Panc1 (cell line): ENCODE results near the gene AUNIP. TPM values are rescaled to one million over a fixed set of nuclear protein-coding genes. Genes with fewer than 3 reads are reported as not detected.

Experiments used
- ATAC-seq: fragments of 200-7000 bp; cut with Tn5 transposase; 2 replicates; pipeline ENCODE4 v1.9.1; 2020; ENCODE audit warnings: mild to moderate bottlenecking, moderate library complexity
- BruUV-seq: library from RNA; stranded (reverse); fragments of 400-500 nt; replicated peaks from 2 replicates; lab custom pipeline; 2021; lab: Mats Ljungman, UMichigan
- CTCF ChIA-PET: fragments of 300-600 bp; sonication (Branson Sonifier 250); formaldehyde crosslinking; loops from one replicate; lab custom pipeline; 2022; ENCODE audit warnings: antibody characterized with exemption; lab: Charles Lee
- POLR2A ChIA-PET: fragments of 300-600 bp; sonication (Branson Sonifier 250); formaldehyde crosslinking; loops from one replicate; lab custom pipeline; 2022; ENCODE audit warnings: antibody characterized with exemption; lab: Charles Lee
- DNase-seq: peaks from one replicate; pipeline ENCODE4 v3.0.0-alpha.2; 2010; ENCODE audit warnings: low read depth, low spot score
- H3K27ac ChIP-seq: 2 replicates; pipeline ENCODE4 v1.5.1; 2011; ENCODE audit warnings: mild to moderate bottlenecking, low read length, inconsistent platforms
- H3K27me3 ChIP-seq: fragments of 200-500 bp; sonication (Bioruptor generic); 2 replicates; pipeline ENCODE4 v1.6.0; 2014; ENCODE audit warnings: low read length, inconsistent platforms; ENCODE audit not compliant: control insufficient read depth, insufficient read depth
- H3K36me3 ChIP-seq: fragments of 200-500 bp; sonication (Bioruptor generic); 2 replicates; pipeline ENCODE4 v1.5.1; 2014; ENCODE audit warnings: inconsistent platforms, mild to moderate bottlenecking, low read length, moderate library complexity; ENCODE audit not compliant: control insufficient read depth, insufficient read depth
- H3K4me1 ChIP-seq: 2 replicates; pipeline ENCODE4 v1.5.1; 2011; ENCODE audit warnings: inconsistent platforms, mild to moderate bottlenecking, low read length, moderate library complexity; ENCODE audit not compliant: control insufficient read depth, insufficient read depth
- H3K4me3 ChIP-seq, 2 experiments: 2 replicates each; pipeline ENCODE4 v1.5.1; 2011 to 2012; ENCODE audit warnings: low read depth in 2 of 2, low read length in 2 of 2, mild to moderate bottlenecking in 2 of 2, inconsistent platforms in 1 of 2, moderate library complexity in 1 of 2
- H3K9me3 ChIP-seq: fragments of 200-500 bp; sonication (Bioruptor generic); 2 replicates; pipeline ENCODE4 v1.5.1; 2014; ENCODE audit warnings: low read depth, mild to moderate bottlenecking, inconsistent platforms, low read length, moderate library complexity; ENCODE audit not compliant: control insufficient read depth, insufficient read depth
- POLR2AphosphoS5 ChIP-seq: IDR thresholded peaks from 2 replicates; pipeline ENCODE4 v1.6.1; 2012; ENCODE audit warnings: mild to moderate bottlenecking, low read depth, low read length, moderate library complexity
- REST ChIP-seq, 2 experiments: IDR thresholded peaks; 2 replicates each; pipeline ENCODE4 v1.6.1; 2011 to 2012; ENCODE audit warnings: low read depth in 2 of 2, control low read depth in 1 of 2, low read length in 1 of 2, mild to moderate bottlenecking in 1 of 2, moderate library complexity in 1 of 2; ENCODE audit not compliant: insufficient read depth in 1 of 2
- SIN3A ChIP-seq: IDR thresholded peaks from 2 replicates; pipeline ENCODE4 v1.6.1; 2012; ENCODE audit warnings: low read depth, mild to moderate bottlenecking, low read length, moderate library complexity, borderline replicate concordance; ENCODE audit not compliant: insufficient read depth
- TCF7L2 ChIP-seq: IDR thresholded peaks from 2 replicates; pipeline ENCODE4 v1.6.1; 2011; ENCODE audit warnings: mild to moderate bottlenecking, low read depth, low read length, inconsistent platforms
- in situ Hi-C: cut with HindIII; loops from 2 replicates; pipeline ENCODE4 v1.10.0; 2016; ENCODE audit warnings: low sequenced_read_pairs, low pct_unique_long_range_greater_than_20kb
- intact Hi-C: fragments of 100-400 bp; cut with micrococcal nuclease; formaldehyde crosslinking; loops from one replicate; pipeline ENCODE4 v1.10.0; 2022; ENCODE audit not compliant: unreplicated experiment
- total RNA-seq: library from RNA; stranded (reverse); gene quantifications from one replicate; pipeline ENCODE4 v1.2.1, GENCODE V29; 2021; ENCODE audit not compliant: unreplicated experiment
- TF ChIP-seq, protein P1 (sequence below): fragments of 450-650 bp; IDR thresholded peaks from 2 replicates; pipeline ENCODE4 v1.5.1; 2017; ENCODE audit warnings: mild to moderate bottlenecking

Gene AUNIP
- total RNA-seq, 1 experiment from 2014 or later, result 12.2 TPM

- Histone ChIP-seq H3K27me3 (no peaks in the 10 kb centered on the region), H3K9me3 (no peaks in the 10 kb centered on the region), H3K27ac (peak overlapping the region; percentile 82), H3K36me3 (no peaks in the 10 kb centered on the region; the same call in 1 of the 2 replicates), H3K4me1 (peaks cover 40% of the 10 kb centered on the region), H3K4me3 (no peak overlapping the region)
- intact Hi-C loops, result no loop called here
- ATAC-seq (no peak), DNase-seq (no peak)
- in situ Hi-C loops, result no loop called here
- CTCF ChIA-PET, result no interaction called here
- POLR2A ChIA-PET, result no interaction called here
- TF ChIP-seq POLR2AphosphoS5 (no peak), REST (IDR thresholded peaks at IDR 0.05; ENCODE audit: insufficient read depth in 1 of 2, low read depth in 2 of 2, low read length in 1 of 2) (no peak), TCF7L2 (no peak), SIN3A (no peak)
- TF ChIP-seq, protein P1, sequence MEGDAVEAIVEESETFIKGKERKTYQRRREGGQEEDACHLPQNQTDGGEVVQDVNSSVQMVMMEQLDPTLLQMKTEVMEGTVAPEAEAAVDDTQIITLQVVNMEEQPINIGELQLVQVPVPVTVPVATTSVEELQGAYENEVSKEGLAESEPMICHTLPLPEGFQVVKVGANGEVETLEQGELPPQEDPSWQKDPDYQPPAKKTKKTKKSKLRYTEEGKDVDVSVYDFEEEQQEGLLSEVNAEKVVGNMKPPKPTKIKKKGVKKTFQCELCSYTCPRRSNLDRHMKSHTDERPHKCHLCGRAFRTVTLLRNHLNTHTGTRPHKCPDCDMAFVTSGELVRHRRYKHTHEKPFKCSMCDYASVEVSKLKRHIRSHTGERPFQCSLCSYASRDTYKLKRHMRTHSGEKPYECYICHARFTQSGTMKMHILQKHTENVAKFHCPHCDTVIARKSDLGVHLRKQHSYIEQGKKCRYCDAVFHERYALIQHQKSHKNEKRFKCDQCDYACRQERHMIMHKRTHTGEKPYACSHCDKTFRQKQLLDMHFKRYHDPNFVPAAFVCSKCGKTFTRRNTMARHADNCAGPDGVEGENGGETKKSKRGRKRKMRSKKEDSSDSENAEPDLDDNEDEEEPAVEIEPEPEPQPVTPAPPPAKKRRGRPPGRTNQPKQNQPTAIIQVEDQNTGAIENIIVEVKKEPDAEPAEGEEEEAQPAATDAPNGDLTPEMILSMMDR, result no peak
- no TSS peak for BruUV-seq
These were observed 17.4 kb upstream of the AUNIP start for GRCh38 chr1:25876693-25877077.

DNA sequence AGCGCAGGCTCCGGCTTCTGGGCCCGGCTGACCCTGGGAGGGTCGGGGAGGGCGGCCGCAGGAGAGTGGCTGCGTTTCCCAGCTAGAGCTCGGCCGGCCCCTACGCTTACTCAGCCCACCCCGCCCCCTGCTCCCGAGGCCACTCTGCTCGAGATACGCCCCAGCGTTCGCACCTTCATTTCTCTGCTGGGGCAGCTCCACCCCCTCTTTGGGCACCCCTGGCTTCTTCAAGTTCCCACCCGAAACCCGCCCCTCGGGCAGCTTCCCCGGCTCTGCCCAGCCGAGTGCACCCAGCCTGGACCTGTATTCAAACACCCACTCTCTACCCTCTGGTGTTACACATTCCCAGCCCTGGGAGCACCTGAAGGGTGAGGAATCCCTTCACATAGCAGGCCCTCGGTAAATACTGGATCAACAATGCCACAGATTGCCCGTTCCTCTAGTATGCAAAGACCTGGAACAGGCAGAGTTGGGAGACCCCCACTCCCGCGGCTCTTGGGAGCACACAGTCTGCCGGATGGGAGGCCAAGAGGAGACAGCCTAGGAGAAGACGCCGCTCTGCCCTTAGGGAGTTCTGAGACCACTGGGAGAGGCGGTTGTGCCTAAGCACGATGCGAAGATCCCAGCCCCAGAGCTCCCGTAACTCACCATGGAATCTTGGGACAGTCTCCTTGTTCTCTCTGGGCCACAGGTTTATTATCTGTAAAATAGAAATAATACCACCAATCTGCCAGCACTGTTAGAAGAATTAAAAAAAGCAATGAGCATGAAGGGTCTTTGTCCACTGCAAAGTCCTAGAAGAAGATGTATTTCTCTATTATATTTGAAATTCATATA is 16.8 kb upstream of the AUNIP start:
- peaks cover 45% of the 10 kb centered on the region for H3K4me1 ChIP-seq
- no peaks in the 10 kb centered on the region for H3K9me3 ChIP-seq
- no peaks in the 10 kb centered on the region; the same call in 1 of the 2 replicates for H3K36me3 ChIP-seq
- H3K27me3 ChIP-seq, result no peaks in the 10 kb centered on the region
- in situ Hi-C loops, result no loop called here
- ChIA-PET CTCF (interaction anchor here (0.6 kb wide), 1 partner anchor 122 kb away, joined by 8 read pairs; the partner anchor contains the start of gene PAFAH2), POLR2A (no interaction called here)
- H3K4me3 ChIP-seq, result peak overlapping the region; percentile 57 to 73
- H3K27ac ChIP-seq, result peak overlapping the region; percentile 82
- ATAC-seq (peak; percentile 77), DNase-seq (no peak)
- no TSS peak for BruUV-seq
- intact Hi-C loops, result no loop called here
- no peak for TF ChIP-seq REST (IDR thresholded peaks at IDR 0.05; ENCODE audit: insufficient read depth in 1 of 2, low read depth in 2 of 2, low read length in 1 of 2)
- TF ChIP-seq POLR2AphosphoS5, result peak; percentile 13; the same call in 1 of the 2 replicates
